Mesenchymal stem cell (in vitro differentiated cells and primary cell): ENCODE data around the gene RPS6KA2.

ENCODE experiments used
- DNase-seq: peaks from one replicate; pipeline ENCODE4 v3.0.0-alpha.2; 2013
- H2AFZ ChIP-seq: one replicate; pipeline ENCODE4 v1.6.1; 2013; ENCODE audit warnings: low read depth, mild to moderate bottlenecking, control low read depth, inconsistent platforms, low read length, moderate library complexity
- H2AK5ac ChIP-seq: 2 replicates; pipeline ENCODE4 v1.6.1; 2013; ENCODE audit warnings: low read length, moderate library complexity, mild to moderate bottlenecking, inconsistent platforms; ENCODE audit not compliant: severe bottlenecking
- H2BK120ac ChIP-seq: one replicate; pipeline ENCODE4 v1.6.1; 2013; ENCODE audit warnings: low read depth, mild to moderate bottlenecking, inconsistent platforms, low read length, moderate library complexity
- H2BK12ac ChIP-seq, 2 experiments: one replicate each; pipeline ENCODE4 v1.6.1; 2013; ENCODE audit warnings: inconsistent platforms in 2 of 2, low read length in 2 of 2, mild to moderate bottlenecking in 2 of 2, moderate library complexity in 2 of 2, control low read depth in 1 of 2
- H2BK15ac ChIP-seq: one replicate; pipeline ENCODE4 v1.6.1; 2013; ENCODE audit warnings: mild to moderate bottlenecking, low read depth, inconsistent platforms; ENCODE audit not compliant: poor library complexity, severe bottlenecking
- H2BK5ac ChIP-seq: 2 replicates; pipeline ENCODE4 v1.6.1; 2013; ENCODE audit warnings: low read depth, mild to moderate bottlenecking, low read length, control low read depth, inconsistent platforms; ENCODE audit not compliant: poor library complexity, severe bottlenecking
- H3K14ac ChIP-seq, 2 experiments: one replicate each; pipeline ENCODE4 v1.6.1; 2013; ENCODE audit warnings: inconsistent platforms in 2 of 2, low read length in 2 of 2, control low read depth in 1 of 2, mild to moderate bottlenecking in 1 of 2, moderate library complexity in 1 of 2
- H3K18ac ChIP-seq, 2 experiments: one replicate each; pipeline ENCODE4 v1.6.1; 2013; ENCODE audit warnings: inconsistent platforms in 2 of 2, low read length in 2 of 2, control low read depth in 1 of 2, low read depth in 1 of 2, mild to moderate bottlenecking in 1 of 2
- H3K23ac ChIP-seq, 2 experiments: one replicate each; pipeline ENCODE4 v1.6.1; 2013; ENCODE audit warnings: inconsistent platforms in 2 of 2, low read length in 2 of 2, mild to moderate bottlenecking in 2 of 2, moderate library complexity in 2 of 2, control low read depth in 1 of 2
- H3K27ac ChIP-seq: 2 replicates; pipeline ENCODE4 v1.5.1; 2013; ENCODE audit warnings: mild to moderate bottlenecking, moderate library complexity, low read length, control low read depth, inconsistent platforms; ENCODE audit not compliant: poor library complexity, severe bottlenecking
- H3K27me3 ChIP-seq, 2 experiments: 2 replicates each; pipeline versions ENCODE4 v1.6.1 to v1.7.0; 2013; ENCODE audit warnings: low read length in 2 of 2, mild to moderate bottlenecking in 2 of 2, moderate library complexity in 2 of 2, control low read depth in 1 of 2, inconsistent platforms in 1 of 2; ENCODE audit not compliant: control insufficient read depth in 1 of 2, insufficient read depth in 1 of 2
- H3K36me3 ChIP-seq, 2 experiments: 2 replicates each; pipeline versions ENCODE4 v1.6.1 to v1.7.0; 2013; ENCODE audit warnings: low read length in 2 of 2, control low read depth in 1 of 2, inconsistent platforms in 1 of 2, low read depth in 1 of 2, mild to moderate bottlenecking in 1 of 2; ENCODE audit not compliant: insufficient read depth in 2 of 2, control insufficient read depth in 1 of 2
- H3K4ac ChIP-seq, 2 experiments: one replicate each; pipeline ENCODE4 v1.6.1; 2013; ENCODE audit warnings: inconsistent platforms in 2 of 2, low read length in 2 of 2, mild to moderate bottlenecking in 2 of 2, moderate library complexity in 2 of 2, control low read depth in 1 of 2, low read depth in 1 of 2
- H3K4me1 ChIP-seq: 2 replicates; pipeline ENCODE4 v1.6.1; 2013; ENCODE audit warnings: low read depth, low read length, control low read depth; ENCODE audit not compliant: control insufficient read depth, insufficient read depth
- H3K4me2 ChIP-seq: 2 replicates; pipeline ENCODE4 v1.6.1; 2013; ENCODE audit warnings: low read length, mild to moderate bottlenecking, inconsistent platforms; ENCODE audit not compliant: poor library complexity, severe bottlenecking
- H3K4me3 ChIP-seq, 2 experiments: 2 replicates each; pipeline versions ENCODE4 v1.5.1 to v1.7.0; 2013; ENCODE audit warnings: low read length in 2 of 2, mild to moderate bottlenecking in 2 of 2, control low read depth in 1 of 2, low read depth in 1 of 2; ENCODE audit not compliant: insufficient read depth in 1 of 2
- H3K79me1 ChIP-seq: replicated peaks from 2 replicates; pipeline ENCODE4 v1.6.1; 2013; ENCODE audit warnings: mild to moderate bottlenecking, control low read depth, low read length, inconsistent platforms; ENCODE audit not compliant: poor library complexity, severe bottlenecking
- H3K9ac ChIP-seq: 2 replicates; pipeline ENCODE4 v1.7.0; 2013; ENCODE audit warnings: mild to moderate bottlenecking, low read length, moderate library complexity
- H3K9me3 ChIP-seq: 2 replicates; pipeline ENCODE4 v1.7.0; 2013; ENCODE audit warnings: mild to moderate bottlenecking, low read length; ENCODE audit not compliant: control insufficient read depth
- H4K8ac ChIP-seq: one replicate; pipeline ENCODE4 v1.6.1; 2013; ENCODE audit warnings: inconsistent platforms, mild to moderate bottlenecking, low read length, moderate library complexity
- H4K91ac ChIP-seq: one replicate; pipeline ENCODE4 v1.6.1; 2013; ENCODE audit warnings: mild to moderate bottlenecking, low read length, inconsistent platforms
- WGBS: methylation state at CpG from one replicate; pipeline ENCODE4 v1.1.7; 2013; ENCODE audit warnings: mixed read lengths; 5-methylcytosine and 5-hydroxymethylcytosine counted together

The RPS6KA2 gene

DNA sequence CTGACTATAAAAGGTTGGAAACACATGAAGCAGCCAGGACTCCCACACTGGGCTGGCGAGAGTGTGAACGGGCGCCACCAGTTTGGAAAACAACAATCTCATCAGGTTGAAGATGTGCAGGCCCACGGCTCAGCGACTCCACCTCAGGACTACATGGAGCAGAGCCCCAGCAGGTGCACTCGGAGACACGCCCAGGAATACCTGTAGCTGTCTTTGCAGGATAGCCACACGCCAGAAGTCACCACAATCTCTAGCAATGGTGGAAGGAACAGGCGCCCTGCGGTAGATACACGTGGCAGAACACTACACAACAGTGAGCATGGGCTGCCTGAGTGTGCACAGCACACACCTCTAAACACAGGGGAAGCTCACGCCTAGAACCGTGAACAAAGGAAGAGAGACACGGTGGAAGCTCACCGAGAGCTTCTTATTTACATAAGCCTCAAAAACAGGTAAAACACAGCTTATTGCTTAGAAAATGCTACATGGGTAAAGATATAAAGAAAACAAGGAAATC is 28.7 kb upstream of the RPS6KA2 start:
- no peak overlapping the region for H2AFZ ChIP-seq
- H3K4me2 ChIP-seq, result no peak overlapping the region
- no peak overlapping the region for H4K8ac ChIP-seq
- no peaks in the 10 kb centered on the region for H3K79me1 ChIP-seq
- peaks cover 3% of the 10 kb centered on the region for H3K4me1 ChIP-seq
- no peak overlapping the region for H2AK5ac ChIP-seq
- H3K27me3 ChIP-seq, result peaks cover 24 to 53% of the 10 kb centered on the region in 2 experiments
- H2BK5ac ChIP-seq, result no peak overlapping the region
- no peak overlapping the region for H4K91ac ChIP-seq
- no peak overlapping the region for H2BK120ac ChIP-seq
- no peak overlapping the region for H2BK15ac ChIP-seq
- H3K18ac ChIP-seq, result no peak overlapping the region
- H3K9ac ChIP-seq, result no peak overlapping the region
- H3K36me3 ChIP-seq, result no peaks in the 10 kb centered on the region
- H3K4ac ChIP-seq, result no peak overlapping the region
- no peak for DNase-seq
- WGBS, result 55% methylated on average over 13 of the region's 15 CpGs
- H2BK12ac ChIP-seq, result no peak overlapping the region
- no peaks in the 10 kb centered on the region for H3K9me3 ChIP-seq
- no peak overlapping the region for H3K14ac ChIP-seq
- H3K4me3 ChIP-seq, result no peak overlapping the region
- no peak overlapping the region for H3K27ac ChIP-seq
- no peak overlapping the region for H3K23ac ChIP-seq

DNA sequence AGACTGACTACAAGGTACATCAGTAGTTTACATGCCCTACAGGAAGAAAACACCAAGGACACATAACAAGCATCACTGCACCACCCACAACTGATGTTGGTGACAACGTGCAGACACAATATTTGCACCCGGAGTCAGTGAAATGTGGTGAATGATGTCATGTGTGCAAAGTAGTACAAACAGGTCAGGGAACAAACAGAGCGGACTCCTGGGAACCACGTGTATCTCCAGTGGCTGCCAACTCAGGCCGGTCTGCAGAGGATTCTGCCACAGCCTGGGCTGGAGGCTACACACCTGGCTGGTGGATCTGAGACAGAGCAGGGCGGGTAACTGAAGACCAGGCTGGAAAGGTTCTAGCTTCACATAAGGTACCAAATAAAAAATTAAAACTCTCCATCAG is 28.2 kb upstream of the RPS6KA2 start:
- H3K4me1 ChIP-seq, result peaks cover 3% of the 10 kb centered on the region
- H2AFZ ChIP-seq, result no peak overlapping the region
- no peaks in the 10 kb centered on the region for H3K9me3 ChIP-seq
- no peak overlapping the region for H3K4me3 ChIP-seq
- H3K4ac ChIP-seq, result no peak overlapping the region
- no peak overlapping the region for H3K23ac ChIP-seq
- H2BK120ac ChIP-seq, result no peak overlapping the region
- WGBS, result 78% methylated on average over 5 of the region's 6 CpGs
- no peak for DNase-seq
- H3K36me3 ChIP-seq, result no peaks in the 10 kb centered on the region
- no peak overlapping the region for H4K8ac ChIP-seq
- H2BK15ac ChIP-seq, result no peak overlapping the region
- H3K4me2 ChIP-seq, result no peak overlapping the region
- no peak overlapping the region for H2AK5ac ChIP-seq
- H2BK12ac ChIP-seq, result no peak overlapping the region
- H3K27me3 ChIP-seq, result peaks cover 27 to 48% of the 10 kb centered on the region in 2 experiments
- no peaks in the 10 kb centered on the region for H3K79me1 ChIP-seq
- no peak overlapping the region for H2BK5ac ChIP-seq
- no peak overlapping the region for H4K91ac ChIP-seq
- no peak overlapping the region for H3K14ac ChIP-seq
- H3K9ac ChIP-seq, result no peak overlapping the region
- no peak overlapping the region for H3K18ac ChIP-seq
- no peak overlapping the region for H3K27ac ChIP-seq

DNA sequence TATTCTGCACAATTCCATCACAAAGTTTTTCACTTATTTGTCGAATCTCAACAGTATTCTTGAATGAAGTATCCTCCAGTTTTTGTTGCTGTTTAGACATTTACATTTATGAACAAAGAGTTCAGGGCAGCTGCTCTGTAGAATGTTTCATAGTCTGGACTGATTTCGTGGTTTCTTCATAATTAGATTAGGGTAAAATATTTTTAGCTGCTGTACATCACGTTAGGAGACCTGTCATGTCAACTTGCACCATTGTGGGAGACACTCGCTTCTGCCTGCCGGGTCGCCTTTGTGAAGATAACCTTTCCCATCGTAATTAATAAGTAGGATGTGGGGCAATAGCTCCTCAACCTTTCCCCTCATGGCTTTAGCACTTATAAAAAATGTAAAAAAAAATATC is 27.5 kb upstream of the RPS6KA2 start:
- Histone ChIP-seq H3K27ac (no peak overlapping the region), H3K4me2 (no peak overlapping the region), H3K4me1 (peaks cover 3% of the 10 kb centered on the region), H3K36me3 (no peaks in the 10 kb centered on the region), H3K79me1 (no peaks in the 10 kb centered on the region), H2AK5ac (no peak overlapping the region), H3K9me3 (no peaks in the 10 kb centered on the region), H3K4me3 (no peak overlapping the region), H2AFZ (no peak overlapping the region), H3K27me3 (peaks cover 27 to 48% of the 10 kb centered on the region in 2 experiments), H2BK15ac (no peak overlapping the region), H4K91ac (no peak overlapping the region), H3K14ac (no peak overlapping the region), H4K8ac (no peak overlapping the region), H3K9ac (no peak overlapping the region), H3K18ac (no peak overlapping the region), H3K4ac (no peak overlapping the region), H3K23ac (no peak overlapping the region), H2BK120ac (no peak overlapping the region), H2BK5ac (no peak overlapping the region), H2BK12ac (no peak overlapping the region)
- WGBS, result 83% methylated on average over 5 of the region's 7 CpGs
- no peak for DNase-seq

DNA sequence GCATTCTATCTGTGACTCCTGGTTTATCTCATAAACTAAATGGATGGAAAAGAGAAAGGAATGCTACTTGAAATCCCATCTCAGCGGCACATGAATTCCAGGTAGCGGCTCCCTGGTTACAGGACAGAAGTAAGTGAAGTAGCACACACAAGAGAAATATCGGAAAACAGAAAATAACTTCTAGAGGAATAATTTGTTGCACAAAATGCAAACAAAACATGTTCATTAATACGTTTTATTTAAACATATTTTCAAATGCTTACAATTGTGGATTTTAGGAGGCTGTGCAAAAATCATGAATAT is 26.5 kb upstream of the RPS6KA2 start:
- no peak overlapping the region for H2BK12ac ChIP-seq
- no peak overlapping the region for H2BK5ac ChIP-seq
- peaks cover 3% of the 10 kb centered on the region for H3K4me1 ChIP-seq
- H2BK15ac ChIP-seq, result no peak overlapping the region
- H3K18ac ChIP-seq, result no peak overlapping the region
- no peak overlapping the region for H3K9ac ChIP-seq
- no peak overlapping the region for H2BK120ac ChIP-seq
- H3K23ac ChIP-seq, result no peak overlapping the region
- H3K4ac ChIP-seq, result no peak overlapping the region
- no peaks in the 10 kb centered on the region for H3K36me3 ChIP-seq
- no peak for DNase-seq
- no peak overlapping the region for H4K8ac ChIP-seq
- 95% methylated on average over 2 of the region's 4 CpGs for WGBS
- no peak overlapping the region for H3K27ac ChIP-seq
- peaks cover 26 to 44% of the 10 kb centered on the region in 2 experiments for H3K27me3 ChIP-seq
- H3K79me1 ChIP-seq, result no peaks in the 10 kb centered on the region
- no peak overlapping the region for H4K91ac ChIP-seq
- no peak overlapping the region for H3K4me2 ChIP-seq
- H3K14ac ChIP-seq, result no peak overlapping the region
- no peak overlapping the region for H2AFZ ChIP-seq
- no peaks in the 10 kb centered on the region for H3K9me3 ChIP-seq
- no peak overlapping the region for H3K4me3 ChIP-seq
- H2AK5ac ChIP-seq, result no peak overlapping the region
